ENCODE measurements around the gene ADGRG6.
"Not testable (repeated sequence)": the region's sequence is repeated elsewhere in the genome, so short reads cannot be mapped to it uniquely, and the experiment has no call there.

The ADGRG6 gene

GRCh38 chr6:142452993-142453392 lies 151.2 kb downstream of the ADGRG6 start:
- no peak for DNase-seq

DNA sequence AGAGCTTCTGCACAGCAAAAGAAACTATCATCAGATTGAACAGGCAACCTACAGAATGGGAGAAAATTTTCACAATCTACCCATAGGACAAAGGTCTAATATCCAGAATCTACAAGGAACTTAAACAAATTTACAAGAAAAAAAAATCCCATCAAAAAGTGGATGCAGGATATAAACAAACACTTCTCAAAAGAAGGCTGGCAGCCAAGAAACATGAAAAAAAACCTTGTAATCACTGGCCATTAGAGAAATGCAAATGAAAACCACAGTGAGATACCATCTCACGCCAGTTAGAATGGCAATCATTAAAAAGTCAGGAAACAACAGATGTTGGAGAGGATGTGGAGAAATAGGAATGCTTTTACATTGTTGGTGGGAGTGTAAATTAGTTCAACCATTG lies 152.4 kb downstream of the ADGRG6 start:
- DNase-seq: not testable (repeated sequence)

DNA sequence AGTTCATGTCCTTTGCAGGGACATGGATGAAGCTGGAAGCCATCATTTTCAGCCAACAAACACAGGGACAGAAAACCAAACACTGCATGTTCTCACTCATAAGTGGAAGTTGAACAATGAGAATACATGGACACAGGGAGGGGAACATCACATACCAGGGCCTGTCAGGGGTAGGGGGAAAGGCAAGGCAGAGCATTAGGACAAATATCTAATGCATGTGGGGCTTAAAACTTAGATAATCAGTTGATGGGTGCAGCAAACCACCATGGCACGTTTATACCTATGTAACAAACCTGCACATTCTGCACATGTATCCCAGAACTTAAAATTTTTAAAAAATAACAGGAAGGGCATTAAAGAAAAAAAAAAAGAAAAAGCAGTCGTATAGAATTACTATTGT lies 153.0 kb downstream of the ADGRG6 start:
- DNase-seq: not testable (repeated sequence)

DNA sequence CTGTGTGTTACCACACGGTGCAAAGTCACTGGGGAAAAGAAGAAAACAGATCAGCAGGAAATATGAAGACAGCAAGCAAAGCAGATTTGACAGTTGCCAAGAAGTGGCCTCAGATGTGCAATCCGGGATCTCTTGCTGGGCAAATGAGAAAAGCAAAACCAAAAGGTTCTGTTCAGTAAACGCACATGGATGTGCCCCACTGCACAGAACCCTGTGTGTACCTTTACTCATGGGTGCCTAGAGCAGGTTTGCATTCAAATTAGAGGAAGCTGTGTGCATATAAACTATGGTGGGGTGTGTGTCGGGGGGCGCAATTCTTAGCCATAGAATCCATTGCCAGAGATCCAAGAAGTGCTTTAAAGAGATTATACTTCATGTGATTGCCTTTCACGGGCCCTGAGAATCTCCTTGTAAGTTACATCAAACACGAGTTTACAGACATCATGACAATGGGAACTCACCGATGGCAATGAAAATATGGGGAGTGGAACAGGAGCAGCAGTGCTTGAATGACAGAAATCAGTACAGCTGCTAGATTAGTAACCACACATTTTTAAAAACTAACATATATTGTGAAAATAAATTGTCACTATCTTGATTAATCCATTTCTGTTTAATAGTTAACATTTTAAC lies 154.3 kb downstream of the ADGRG6 start:
- no peak for DNase-seq

GRCh38 chr6:142457638-142458406 lies 156.0 kb downstream of the ADGRG6 start:
- DNase-seq: no peak

GRCh38 chr6:142458836-142459235 lies 157.0 kb downstream of the ADGRG6 start:
- no peak for DNase-seq

DNA sequence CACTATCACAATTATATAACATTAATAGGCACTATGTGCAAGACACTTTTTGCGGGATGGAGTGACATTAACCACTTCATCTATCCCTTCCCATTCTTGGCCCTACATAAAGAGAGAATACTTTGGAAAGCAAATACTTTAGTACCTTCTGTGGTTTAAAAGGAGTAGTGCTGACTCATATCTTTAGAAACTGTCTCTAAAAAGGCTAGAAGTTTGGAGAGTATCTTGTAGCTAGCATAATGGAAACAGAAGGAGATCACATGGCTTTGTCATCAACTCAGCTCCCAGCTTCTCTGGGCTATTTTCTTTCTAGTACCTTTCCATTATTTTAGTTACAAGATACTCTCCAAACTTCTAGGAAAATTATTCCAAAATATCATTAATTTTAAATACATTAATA lies 157.5 kb downstream of the ADGRG6 start:
- DNase-seq: no peak

DNA sequence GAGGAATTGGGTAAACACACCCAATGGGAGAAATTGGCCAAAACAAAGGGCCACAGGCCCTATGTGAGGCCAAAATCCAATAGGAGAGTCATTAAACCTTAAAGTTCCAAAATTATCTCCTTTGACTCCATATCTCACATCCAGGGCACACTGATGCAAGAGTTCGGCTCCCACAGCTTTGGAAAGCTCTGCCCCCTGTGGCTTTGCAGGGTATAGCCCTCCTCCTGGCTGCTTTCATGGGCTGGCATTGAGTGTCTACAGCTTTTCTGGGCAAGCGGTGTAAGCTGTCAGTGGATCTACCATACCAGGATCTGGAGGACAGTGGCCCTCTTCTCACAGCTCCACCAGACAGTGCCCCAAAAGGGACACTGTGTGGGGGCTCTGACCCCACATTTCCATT lies 160.5 kb downstream of the ADGRG6 start:
- no peak for DNase-seq

DNA sequence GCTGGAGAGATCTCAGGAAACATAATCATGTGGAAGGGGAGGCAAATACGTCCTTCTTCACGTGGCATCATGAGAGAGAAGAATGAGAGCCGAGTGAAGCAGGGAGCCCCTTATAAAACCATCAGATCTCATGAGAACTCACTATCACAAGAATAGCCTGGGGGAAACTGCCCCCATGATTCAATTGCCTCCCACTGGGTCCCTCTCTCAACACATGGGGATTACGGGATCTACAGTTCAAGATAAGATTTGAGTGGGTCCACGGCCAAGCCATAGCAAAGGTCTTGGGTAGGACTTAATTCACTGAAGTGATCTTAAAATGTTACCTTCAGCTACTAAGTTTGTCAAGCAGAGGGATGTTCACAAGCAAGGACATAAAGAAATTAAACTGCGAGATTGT lies 162.2 kb downstream of the ADGRG6 start:
- DNase-seq: no peak

DNA sequence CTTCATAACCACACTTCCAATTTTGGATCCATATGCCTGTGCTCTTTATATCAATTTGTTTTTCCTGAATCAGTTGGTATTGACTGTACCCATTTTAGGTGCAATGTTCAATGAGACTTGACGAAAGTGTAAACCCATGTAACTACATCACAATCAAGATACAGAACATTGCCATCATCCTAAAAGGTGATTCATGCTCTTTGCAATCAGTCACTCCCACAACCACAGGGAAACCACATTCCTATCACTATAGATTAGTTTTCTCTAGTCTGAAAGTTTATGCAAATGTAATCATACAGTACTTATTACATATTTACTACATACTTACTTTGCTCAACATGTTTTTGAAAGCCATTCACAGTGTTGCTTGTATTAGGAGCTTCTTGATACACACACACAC lies 167.4 kb downstream of the ADGRG6 start:
- no peak for DNase-seq

GRCh38 chr6:142470421-142470820 lies 168.6 kb downstream of the ADGRG6 start:
- no peak for DNase-seq

- no peak for DNase-seq
Measured at GRCh38 chr6:142474531-142475289, 172.9 kb downstream of the ADGRG6 start.

DNA sequence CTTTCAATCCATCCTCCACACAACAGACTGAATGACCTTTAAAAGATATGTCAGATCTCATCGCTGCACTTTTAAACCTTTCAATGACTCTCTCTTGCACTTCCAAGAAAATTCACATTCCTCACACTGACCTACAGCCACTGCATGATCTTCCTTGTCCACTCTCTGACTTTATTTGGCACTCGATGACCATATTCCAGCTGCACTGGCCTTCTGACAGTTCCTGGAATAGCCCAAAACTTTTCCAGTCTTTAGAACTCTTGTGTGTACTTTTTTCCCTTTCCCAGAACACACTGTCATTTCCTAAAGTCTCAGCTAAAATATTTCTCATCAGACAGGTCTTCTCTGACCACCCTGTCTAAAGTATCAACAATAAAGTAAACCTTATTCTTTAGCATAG lies 174.6 kb downstream of the ADGRG6 start:
- no peak for DNase-seq

DNA sequence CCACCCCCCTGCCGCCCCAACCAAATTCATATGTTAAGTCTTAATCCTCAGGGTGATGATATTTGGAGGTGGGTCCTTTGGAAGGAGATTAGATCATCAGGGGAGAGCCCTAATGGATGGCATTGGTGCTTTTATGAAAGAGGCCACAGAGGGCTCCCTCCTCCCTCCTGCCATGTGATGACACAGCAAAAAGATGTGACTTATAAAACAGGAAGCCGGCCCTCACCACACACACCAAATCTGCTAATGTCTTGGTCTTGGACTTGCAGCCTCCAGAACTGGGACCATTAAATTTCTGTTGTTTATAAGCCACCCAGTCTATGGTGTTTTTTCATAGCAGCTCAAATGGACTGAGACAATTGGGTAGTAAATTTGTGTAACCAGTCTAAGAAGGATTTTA lies 176.3 kb downstream of the ADGRG6 start:
- DNase-seq: no peak

- no peak for DNase-seq
Measured at GRCh38 chr6:142481466-142481865, 179.7 kb downstream of the ADGRG6 start.

DNA sequence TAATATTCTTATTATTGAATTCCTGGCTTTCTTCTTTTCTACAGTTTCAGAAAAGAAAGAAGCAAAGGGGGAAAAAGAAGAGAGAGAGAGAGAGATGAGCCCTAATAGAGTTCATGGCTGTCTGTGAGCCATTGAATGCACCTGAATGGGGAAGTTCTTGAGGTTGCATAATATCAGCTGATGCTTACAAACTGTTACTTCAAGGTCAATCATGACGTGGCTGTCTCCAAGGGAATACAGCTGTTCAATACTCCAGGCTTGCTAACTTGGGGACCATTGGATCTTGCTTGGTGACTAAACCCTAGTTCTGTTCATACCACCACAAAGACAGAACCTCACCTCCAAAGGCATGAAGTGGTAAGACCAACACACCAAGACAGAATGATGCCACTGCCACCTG lies 180.4 kb downstream of the ADGRG6 start:
- DNase-seq: no peak

DNA sequence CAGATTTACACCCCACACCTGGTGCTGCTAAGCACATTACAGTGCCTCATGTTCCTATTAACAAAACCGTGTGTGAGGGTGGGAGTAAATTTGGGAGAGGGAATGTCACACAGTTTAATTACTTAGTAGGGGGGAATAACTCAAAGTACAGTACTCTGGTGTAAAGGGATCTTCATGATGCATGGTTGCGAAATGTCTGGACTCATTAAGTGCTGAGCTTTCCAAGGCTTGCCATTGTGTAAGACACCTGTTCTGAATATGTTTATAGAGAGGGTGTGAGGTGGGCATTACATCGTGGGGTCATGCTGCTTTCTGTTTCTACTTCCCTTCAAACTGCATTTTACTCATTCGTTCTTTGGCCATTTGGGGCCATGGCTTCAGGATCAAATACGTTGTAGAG lies 181.2 kb downstream of the ADGRG6 start:
- no peak for DNase-seq

GRCh38 chr6:142485256-142485655 lies 183.4 kb downstream of the ADGRG6 start:
- no peak for DNase-seq

DNA sequence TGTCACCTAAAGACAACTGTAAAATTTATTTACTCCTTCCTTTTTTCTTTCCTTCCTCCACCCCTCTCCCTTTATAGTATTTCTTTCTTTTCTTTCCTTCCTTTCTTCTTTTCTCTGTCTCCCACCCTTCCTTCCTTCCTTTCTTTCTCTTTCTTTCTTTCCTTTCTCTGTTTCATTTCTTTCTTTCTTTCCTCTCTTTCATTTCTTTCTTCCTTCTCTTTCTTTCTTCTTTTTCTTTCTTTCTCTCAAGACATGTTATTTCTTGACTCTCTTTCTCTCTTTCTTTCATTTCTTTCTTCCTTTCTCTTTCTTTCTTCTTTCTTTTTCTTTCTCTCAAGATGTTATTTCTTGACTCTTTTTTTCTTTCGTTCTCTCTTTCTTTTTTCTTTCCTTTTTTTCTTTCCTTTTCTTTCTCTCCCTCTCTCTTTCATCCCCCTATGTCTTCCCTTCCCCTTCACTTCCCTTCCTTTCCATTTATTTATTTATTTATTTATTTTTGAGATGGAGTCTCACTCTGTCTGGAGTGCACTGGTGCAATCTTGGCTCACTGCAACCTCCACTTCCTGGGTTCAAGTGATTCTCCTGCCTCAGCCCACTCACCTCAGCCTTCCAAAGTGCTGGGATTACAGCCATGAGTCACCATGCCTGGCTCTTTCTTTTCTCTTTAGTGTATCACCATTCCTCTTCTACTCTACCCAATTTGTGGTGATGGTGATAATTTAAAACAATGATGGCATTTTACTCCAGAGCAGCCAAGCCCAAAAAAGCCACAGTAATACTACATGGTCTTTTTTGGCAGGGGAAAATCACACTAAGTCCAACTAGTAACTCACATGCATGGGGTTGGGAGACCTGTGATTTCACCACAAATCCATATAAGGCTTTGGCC lies 188.2 kb downstream of the ADGRG6 start:
- DNase-seq: no peak

Data from activated CD4-positive, alpha-beta T cell treated with anti-CD3 and anti-CD28 coated beads, Interleukin-2, amount 50 U/mL, for 48 hours (primary cell).